Activated naive CD8-positive, alpha-beta T cell treated with anti-CD3 and anti-CD28 coated beads, Interleukin-2, amount 10 ng/mL, durations not matched to agents 7 days and 5 days (primary cell): ENCODE measurements around the gene DNAJB8. TPM values are rescaled to one million over a fixed set of nuclear protein-coding genes. Genes with fewer than 3 reads are reported as not detected.

Experiments
- ATAC-seq: fragments of 150-1000 bp; cut with Tn5 transposase; one replicate; pipeline ENCODE4 v1.10.0; 2021; ENCODE audit warnings: low read depth, moderate library complexity
- POLR2A ChIA-PET: fragments of 350-600 bp; sonication (Branson Sonifier 250); formaldehyde crosslinking; loops from one replicate; lab custom pipeline; 2021; ENCODE audit warnings: antibody characterized with exemption; lab: Charles Lee
- DNase-seq: peaks from one replicate; pipeline ENCODE4 v3.0.0; 2021
- H3K27ac Mint-ChIP-seq: one replicate; pipeline ENCODE4 v1.8.0; 2022; ENCODE audit warnings: mild to moderate bottlenecking, mixed read lengths
- H3K27me3 Mint-ChIP-seq: one replicate; pipeline ENCODE4 v1.8.0; 2022; ENCODE audit warnings: mild to moderate bottlenecking, moderate library complexity, mixed read lengths
- H3K36me3 Mint-ChIP-seq: one replicate; pipeline ENCODE4 v1.8.0; 2021; ENCODE audit warnings: mild to moderate bottlenecking, mixed read lengths
- H3K4me1 Mint-ChIP-seq: one replicate; pipeline ENCODE4 v1.8.0; 2021; ENCODE audit warnings: mixed read lengths
- H3K4me3 Mint-ChIP-seq: one replicate; pipeline ENCODE4 v1.8.0; 2022; ENCODE audit warnings: mild to moderate bottlenecking, moderate library complexity, mixed read lengths
- H3K9me3 Mint-ChIP-seq: one replicate; pipeline ENCODE4 v1.8.0; 2021; ENCODE audit warnings: mixed read lengths
- total RNA-seq, 2 experiments: library from RNA; stranded (reverse); gene quantifications; one replicate each; pipeline ENCODE4 v1.2.3, GENCODE V29; 2021

The DNAJB8 gene
- total RNA-seq = not detected

DNA sequence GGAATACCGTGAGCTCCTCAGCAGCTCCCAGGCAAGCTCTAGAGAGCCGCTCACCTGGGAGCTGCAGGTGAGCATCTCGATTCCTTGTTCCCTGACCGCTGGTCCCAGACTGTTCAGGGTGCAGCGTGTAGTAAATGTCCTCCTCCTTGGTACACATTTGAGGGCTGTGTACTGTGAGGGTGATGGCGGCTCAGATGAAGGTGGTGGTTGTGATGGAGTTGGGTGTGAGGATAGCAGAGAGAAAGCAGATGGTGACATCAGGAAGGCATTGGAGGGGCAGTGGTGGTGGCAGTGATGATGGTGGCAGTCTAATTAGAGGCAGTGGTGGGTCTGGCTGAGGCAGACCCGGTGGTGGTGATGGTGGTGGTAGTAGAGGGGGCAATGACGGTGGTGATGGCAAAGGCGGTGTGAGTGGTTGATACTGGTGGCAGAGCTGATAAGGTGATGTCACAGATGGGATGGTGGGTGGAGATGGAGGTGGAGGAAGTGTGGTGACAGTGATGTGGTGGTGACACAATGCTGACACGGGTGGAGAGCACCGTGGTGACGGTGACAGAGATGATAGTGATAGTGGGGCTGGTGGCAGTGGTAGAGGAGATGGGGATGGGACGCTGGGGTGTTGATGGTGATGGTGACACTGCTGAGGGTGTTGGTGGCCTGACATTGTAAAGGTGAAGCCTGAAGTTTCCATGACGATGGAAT lies at the start of gene DNAJB8:
Gene DNAJB8 (minus strand): TSS at position 51 of the 702 bp plus-strand sequence. CDS start 3,645 bp downstream, outside the sequence.
- Mint-ChIP-seq H3K36me3 (no peaks in the 10 kb centered on the region), H3K27me3 (peaks cover 12% of the 10 kb centered on the region), H3K27ac (no peak within 1 kb of the TSS), H3K4me3 (no peak within 1 kb of the TSS), H3K4me1 (peaks cover 15% of the 10 kb centered on the region), H3K9me3 (no peaks in the 10 kb centered on the region)
- ATAC-seq (peak; percentile 46), DNase-seq (no peak)
- POLR2A ChIA-PET = no interaction called here

DNA sequence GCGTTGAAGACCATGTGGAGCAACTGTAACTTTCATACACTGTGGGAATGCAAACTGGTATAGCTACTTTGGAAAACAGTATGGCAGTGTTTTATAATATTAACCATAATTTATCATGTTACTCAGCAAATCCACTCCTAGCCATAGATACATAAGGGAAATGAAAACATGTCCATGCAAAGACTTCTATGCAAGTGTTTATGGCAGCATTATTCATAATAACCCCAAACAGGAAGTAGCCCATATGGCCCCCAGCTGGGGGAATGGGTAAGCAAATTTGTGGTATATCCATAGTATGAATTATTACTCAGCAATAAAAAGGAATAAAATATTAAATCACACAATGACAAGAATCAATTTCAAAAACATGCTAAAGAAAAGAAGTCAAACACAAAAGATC lies 49.3 kb upstream of the DNAJB8 start:
- Mint-ChIP-seq H3K4me3 (no peak overlapping the region), H3K27me3 (peaks cover 50% of the 10 kb centered on the region), H3K4me1 (no peaks in the 10 kb centered on the region), H3K9me3 (peaks cover 12% of the 10 kb centered on the region), H3K27ac (no peak overlapping the region), H3K36me3 (peaks cover 2% of the 10 kb centered on the region)
- DNase-seq (no peak), ATAC-seq (no peak)
- POLR2A ChIA-PET = no interaction called here

DNA sequence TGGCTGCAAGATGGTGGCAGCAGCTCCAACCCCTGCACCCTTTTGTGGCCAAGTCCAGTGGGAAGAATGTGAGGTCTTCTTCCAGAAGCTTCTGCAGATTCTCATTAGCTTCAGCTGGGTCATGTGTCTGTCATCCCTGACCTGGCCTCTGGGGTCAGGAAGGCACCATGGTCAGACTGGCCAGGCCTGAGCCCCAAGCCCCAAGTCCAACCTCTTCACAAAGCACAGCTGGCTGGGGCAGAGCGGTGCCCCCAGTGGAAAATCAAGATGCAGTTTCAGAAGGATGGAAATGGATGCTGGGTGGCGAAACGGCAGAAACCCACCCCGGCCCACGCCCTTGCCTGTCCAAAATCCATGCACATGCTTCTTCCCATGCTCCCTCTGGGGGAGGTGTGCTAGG lies 42.2 kb upstream of the DNAJB8 start:
- Mint-ChIP-seq H3K4me3 (no peak overlapping the region), H3K36me3 (no peaks in the 10 kb centered on the region), H3K27me3 (peaks cover 29% of the 10 kb centered on the region), H3K9me3 (peaks cover 3% of the 10 kb centered on the region), H3K4me1 (no peaks in the 10 kb centered on the region), H3K27ac (no peak overlapping the region)
- no peak for ATAC-seq
- POLR2A ChIA-PET = no interaction called here
- no peak for DNase-seq

DNA sequence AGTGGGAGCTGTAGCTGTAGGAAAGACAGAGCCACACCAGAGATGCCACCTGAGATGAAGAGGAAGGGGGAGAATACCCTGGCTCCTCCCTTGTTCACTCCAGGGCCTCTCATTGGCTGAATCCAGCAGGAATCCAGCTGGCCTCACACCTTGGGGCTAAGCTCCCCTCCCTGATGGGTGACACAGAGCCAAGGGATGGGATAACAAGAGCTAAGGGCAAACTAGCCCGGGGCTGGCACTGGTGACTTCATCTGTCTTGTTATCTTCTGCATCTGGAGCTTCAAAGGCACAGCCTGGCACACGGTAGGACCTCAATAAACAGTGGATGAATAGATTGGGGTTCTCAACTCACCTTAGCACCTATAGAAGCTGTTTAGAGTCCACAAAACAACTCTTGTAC lies 40.1 kb upstream of the DNAJB8 start:
- DNase-seq (no peak), ATAC-seq (no peak)
- H3K4me1 Mint-ChIP-seq = no peaks in the 10 kb centered on the region
- H3K27ac Mint-ChIP-seq = no peak overlapping the region
- POLR2A ChIA-PET = no interaction called here
- H3K27me3 Mint-ChIP-seq = peaks cover 33% of the 10 kb centered on the region
- H3K4me3 Mint-ChIP-seq = no peak overlapping the region
- H3K9me3 Mint-ChIP-seq = no peaks in the 10 kb centered on the region
- H3K36me3 Mint-ChIP-seq = no peaks in the 10 kb centered on the region

DNA sequence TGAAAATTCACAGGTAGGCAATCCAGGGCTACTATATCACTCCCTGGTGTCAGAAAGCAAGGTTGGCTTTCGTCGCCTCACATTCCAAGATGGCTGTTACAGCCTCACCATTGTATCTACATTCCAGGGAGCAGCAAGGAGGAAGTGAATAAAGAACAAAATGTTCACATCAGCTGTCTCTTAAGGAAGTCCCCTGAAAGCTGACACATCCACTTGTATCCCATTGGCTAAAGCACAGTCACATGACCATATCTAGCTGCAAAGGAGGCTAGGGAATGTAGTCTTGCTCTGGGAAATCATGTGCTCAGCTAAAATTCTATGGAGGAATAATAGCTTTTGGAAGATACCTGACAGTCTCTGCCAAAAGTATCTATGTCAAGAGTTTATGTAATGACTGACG lies 39.1 kb upstream of the DNAJB8 start:
- no peak overlapping the region for H3K27ac Mint-ChIP-seq
- H3K4me1 Mint-ChIP-seq = no peaks in the 10 kb centered on the region
- POLR2A ChIA-PET = no interaction called here
- H3K27me3 Mint-ChIP-seq = peaks cover 37% of the 10 kb centered on the region
- H3K4me3 Mint-ChIP-seq = no peak overlapping the region
- ATAC-seq = no peak
- no peaks in the 10 kb centered on the region for H3K9me3 Mint-ChIP-seq
- H3K36me3 Mint-ChIP-seq = no peaks in the 10 kb centered on the region
- DNase-seq = no peak

DNA sequence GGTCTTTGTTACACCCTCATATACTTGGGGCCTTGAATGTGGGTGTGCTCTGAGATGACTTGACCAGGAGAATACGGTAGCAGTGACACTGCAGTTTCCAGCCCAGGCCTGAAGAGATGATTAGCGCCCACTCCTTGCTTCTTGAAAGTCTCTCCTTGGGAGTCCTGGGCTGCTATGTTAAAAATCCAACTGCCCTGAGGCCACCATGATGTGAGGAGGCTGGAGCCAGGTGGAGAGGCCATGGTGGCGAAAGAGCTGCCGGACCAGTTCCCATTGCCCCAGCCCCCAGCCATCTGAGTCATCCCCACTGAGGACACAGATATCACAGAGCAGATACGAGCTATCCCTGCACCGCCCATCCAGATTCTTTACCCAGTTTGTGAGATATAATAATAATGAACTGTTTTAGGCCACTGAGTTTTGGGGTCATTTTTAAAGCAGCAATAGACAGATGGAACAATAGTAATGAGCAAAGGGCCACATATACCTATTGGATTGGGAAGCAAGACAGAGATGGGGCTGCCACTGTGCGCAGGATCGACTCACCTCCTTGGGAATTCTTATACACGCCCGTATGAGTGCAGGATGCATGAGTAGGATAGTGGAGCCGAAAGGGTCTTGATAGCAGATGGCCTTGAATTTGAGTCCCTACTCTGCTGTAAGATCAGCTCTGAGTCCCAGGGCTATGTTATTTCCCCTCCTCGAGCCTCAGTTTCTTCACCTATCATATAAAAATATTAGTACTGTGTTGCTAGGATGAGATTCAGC lies 38.5 kb upstream of the DNAJB8 start:
- Mint-ChIP-seq H3K27me3 (peaks cover 40% of the 10 kb centered on the region), H3K4me3 (no peak overlapping the region), H3K4me1 (no peaks in the 10 kb centered on the region), H3K9me3 (no peaks in the 10 kb centered on the region), H3K27ac (no peak overlapping the region), H3K36me3 (no peaks in the 10 kb centered on the region)
- POLR2A ChIA-PET = no interaction called here
- DNase-seq (no peak), ATAC-seq (no peak)

DNA sequence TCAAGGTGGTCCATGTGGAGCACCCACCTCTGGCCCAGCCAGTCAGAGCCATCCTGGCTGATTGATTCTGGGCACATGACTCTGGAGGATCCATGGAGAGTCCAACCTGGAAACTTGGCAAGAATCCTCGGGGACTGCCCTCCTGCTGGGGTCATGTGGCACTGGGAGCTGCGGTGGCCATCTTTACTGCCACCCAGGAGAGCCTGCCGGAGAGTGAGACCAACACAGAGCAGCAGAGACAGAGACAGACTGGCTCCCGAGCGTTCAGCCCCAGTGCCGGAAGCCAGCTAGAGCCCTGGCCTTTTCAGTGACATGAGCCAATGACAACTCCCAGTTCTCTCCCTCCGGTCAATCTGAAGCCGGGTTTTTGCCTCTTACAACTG lies 37.8 kb upstream of the DNAJB8 start:
- H3K27me3 Mint-ChIP-seq = peaks cover 44% of the 10 kb centered on the region

DNA sequence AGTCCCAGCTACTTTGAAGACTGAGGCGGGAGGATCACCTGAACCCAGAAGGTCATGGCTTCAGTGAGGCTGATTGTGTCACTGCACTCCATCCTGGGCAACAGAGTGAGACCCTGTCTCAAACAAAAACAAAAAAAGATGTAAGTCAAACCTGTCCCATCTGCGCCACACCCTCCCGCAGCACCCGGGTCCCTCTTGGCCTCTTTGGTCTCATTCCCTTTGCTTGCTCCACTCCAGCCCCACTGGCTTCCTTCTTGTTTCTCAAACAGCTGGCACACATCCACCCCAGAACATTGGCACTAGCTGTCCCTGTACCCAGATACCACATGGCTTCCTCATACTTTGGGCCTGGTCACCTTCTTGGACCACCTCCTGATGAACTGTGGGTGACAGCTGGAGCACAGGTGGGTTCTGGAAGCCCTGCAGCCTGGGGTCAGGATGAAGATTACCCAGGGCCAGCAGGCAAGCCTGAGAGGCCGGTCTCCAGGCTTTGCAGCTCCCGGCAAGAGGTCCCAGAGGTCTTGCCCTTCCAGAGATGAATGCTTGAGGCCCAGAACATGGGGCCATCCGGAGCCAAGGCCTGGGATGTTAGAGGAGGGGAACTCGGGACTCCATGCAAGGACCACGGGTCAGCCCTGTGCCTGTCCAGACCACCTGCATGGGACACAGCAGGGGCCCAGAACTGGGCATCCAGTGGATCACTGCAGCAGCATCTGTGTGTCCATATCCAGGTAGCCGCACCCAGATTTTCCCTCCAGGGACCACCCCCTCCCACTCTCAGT lies 37.3 kb upstream of the DNAJB8 start:
- DNase-seq (no peak), ATAC-seq (no peak)
- no peaks in the 10 kb centered on the region for H3K4me1 Mint-ChIP-seq
- H3K9me3 Mint-ChIP-seq = no peaks in the 10 kb centered on the region
- H3K27me3 Mint-ChIP-seq = peaks cover 42% of the 10 kb centered on the region
- H3K36me3 Mint-ChIP-seq = no peaks in the 10 kb centered on the region
- no peak overlapping the region for H3K4me3 Mint-ChIP-seq
- no peak overlapping the region for H3K27ac Mint-ChIP-seq
- POLR2A ChIA-PET = no interaction called here

More for the DNA sequence above, 37.8 kb upstream of the DNAJB8 start:
- DNase-seq = no peak
- H3K4me1 Mint-ChIP-seq = no peaks in the 10 kb centered on the region
- H3K27ac Mint-ChIP-seq = no peak overlapping the region
- ATAC-seq = no peak
- POLR2A ChIA-PET = no interaction called here
- H3K9me3 Mint-ChIP-seq = no peaks in the 10 kb centered on the region
- H3K4me3 Mint-ChIP-seq = no peak overlapping the region
- no peaks in the 10 kb centered on the region for H3K36me3 Mint-ChIP-seq

DNA sequence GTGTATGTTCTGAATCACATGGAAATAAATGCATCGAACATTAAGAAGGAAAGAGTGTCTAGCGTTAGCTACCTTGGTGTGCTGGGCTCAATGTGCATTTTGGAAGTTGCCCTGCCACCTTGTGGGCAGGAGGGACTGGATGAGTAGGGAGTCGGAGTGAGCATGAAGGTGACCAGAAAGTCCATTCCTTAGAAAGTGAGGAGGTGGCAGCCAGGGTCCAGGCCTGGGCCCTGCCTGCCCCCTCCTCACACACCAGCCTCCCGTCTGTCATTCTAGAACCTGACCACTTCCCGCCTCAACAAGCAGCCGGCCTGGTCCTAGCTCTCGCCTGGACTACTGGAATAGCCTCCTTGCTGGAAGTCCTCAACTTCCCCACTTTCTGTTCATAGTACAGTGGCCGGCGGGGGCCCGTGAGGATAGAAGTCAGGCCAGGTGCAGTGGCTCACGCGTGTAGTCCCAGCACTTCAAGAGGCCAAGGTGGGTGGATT lies 36.5 kb upstream of the DNAJB8 start:
- no peak for ATAC-seq
- Mint-ChIP-seq H3K27me3 (peaks cover 48% of the 10 kb centered on the region), H3K27ac (no peak overlapping the region), H3K4me3 (no peak overlapping the region), H3K36me3 (no peaks in the 10 kb centered on the region), H3K9me3 (no peaks in the 10 kb centered on the region), H3K4me1 (no peaks in the 10 kb centered on the region)
- DNase-seq = no peak
- POLR2A ChIA-PET = no interaction called here

DNA sequence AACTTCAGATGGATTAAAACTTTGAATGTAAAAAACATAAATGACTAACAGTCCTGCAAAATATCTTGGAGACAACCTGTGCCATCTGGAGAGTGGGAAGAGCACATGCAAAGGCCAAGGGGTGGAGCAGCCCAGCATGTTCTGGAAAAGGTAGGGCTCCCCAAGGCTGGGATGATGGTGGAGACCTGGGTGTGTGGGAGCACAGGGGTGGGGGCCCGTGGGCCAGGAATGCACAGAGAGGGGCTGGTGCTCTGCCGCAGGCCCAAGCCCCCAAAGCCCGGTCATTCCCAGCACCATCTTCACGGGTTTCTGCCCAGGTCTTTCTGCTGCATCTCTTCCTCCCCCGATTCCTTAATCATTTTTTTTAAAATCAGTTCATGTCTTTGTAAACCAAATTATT lies 36.0 kb upstream of the DNAJB8 start:
- Mint-ChIP-seq H3K27ac (no peak overlapping the region), H3K4me1 (no peaks in the 10 kb centered on the region), H3K36me3 (no peaks in the 10 kb centered on the region), H3K4me3 (no peak overlapping the region), H3K9me3 (no peaks in the 10 kb centered on the region), H3K27me3 (peaks cover 47% of the 10 kb centered on the region)
- ATAC-seq = no peak
- no peak for DNase-seq
- POLR2A ChIA-PET = no interaction called here

DNA sequence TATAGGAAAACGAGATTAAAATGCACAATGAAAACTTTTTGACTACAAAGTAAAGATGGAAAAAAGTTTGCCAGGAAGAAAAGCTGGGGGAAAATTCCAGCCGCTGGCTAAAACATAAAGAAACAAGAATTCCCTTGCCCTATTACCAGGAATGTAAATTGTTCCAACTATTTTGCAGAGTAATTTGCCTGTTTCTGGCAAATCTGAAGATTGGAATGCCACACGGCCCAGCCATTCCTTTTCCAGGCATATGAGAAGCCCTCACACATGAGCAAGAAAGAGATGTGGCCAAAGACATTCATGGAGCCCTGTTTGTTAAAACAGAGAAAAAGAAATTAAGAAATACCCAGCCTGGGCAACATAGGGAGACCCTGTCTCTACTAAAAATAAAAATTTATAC lies 34.7 kb upstream of the DNAJB8 start:
- no peaks in the 10 kb centered on the region for H3K36me3 Mint-ChIP-seq
- POLR2A ChIA-PET = no interaction called here
- H3K9me3 Mint-ChIP-seq = no peaks in the 10 kb centered on the region
- no peak overlapping the region for H3K27ac Mint-ChIP-seq
- ATAC-seq (no peak), DNase-seq (no peak)
- H3K4me1 Mint-ChIP-seq = peaks cover 2% of the 10 kb centered on the region
- no peak overlapping the region for H3K4me3 Mint-ChIP-seq
- H3K27me3 Mint-ChIP-seq = peaks cover 49% of the 10 kb centered on the region

DNA sequence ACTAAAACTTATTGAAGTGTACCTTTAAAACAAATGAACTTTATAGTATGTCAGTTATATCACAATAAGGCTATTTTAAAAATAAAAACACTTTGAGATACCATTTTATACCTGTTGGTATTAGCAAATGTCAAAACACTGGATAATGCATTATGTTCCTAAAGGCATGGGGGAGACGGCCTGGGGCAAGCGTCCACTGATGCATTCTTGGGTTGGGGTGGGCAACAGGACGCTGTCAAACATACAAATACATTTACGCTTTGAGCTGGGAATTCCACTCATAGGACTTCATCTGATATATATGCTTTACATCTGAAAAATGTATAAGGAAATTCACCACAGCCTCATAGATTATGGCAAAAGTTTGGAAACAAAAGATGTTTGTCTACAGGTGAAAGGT lies 33.9 kb upstream of the DNAJB8 start:
- Mint-ChIP-seq H3K36me3 (no peaks in the 10 kb centered on the region), H3K4me3 (no peak overlapping the region), H3K27ac (no peak overlapping the region), H3K27me3 (peaks cover 53% of the 10 kb centered on the region), H3K9me3 (no peaks in the 10 kb centered on the region), H3K4me1 (peaks cover 2% of the 10 kb centered on the region)
- POLR2A ChIA-PET = no interaction called here
- ATAC-seq = no peak
- no peak for DNase-seq

DNA sequence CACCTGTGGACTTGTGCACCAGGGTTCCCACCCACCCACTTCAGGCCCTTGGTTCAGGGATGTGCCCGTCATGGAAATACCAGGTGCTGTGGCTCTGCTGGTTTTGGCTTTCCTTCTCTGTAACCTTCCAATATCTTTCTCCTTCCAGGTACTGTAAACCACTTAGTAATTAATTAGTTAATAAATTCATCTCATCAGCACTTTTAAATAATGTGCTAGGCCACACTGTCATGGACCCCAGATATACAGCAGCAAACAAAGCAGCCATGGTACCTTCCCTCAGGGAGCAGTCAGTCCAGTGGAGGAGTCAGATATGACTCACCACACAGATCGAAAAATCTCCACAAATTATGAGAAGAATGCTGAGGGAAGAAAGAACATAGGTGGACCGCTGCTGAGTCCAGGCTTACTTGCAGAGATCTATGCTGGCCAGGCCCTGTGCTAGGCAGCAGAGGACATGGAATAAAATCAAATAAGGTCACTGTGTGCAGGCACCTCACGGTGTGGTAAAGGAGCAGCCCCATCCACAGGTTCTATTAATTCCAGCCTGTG lies 33.1 kb upstream of the DNAJB8 start:
- Mint-ChIP-seq H3K4me3 (no peak overlapping the region), H3K27ac (no peak overlapping the region), H3K27me3 (peaks cover 60% of the 10 kb centered on the region), H3K4me1 (peaks cover 2% of the 10 kb centered on the region), H3K36me3 (no peaks in the 10 kb centered on the region), H3K9me3 (no peaks in the 10 kb centered on the region)
- ATAC-seq (no peak), DNase-seq (no peak)
- POLR2A ChIA-PET = no interaction called here
